ENCODE results near the gene DNM3. TPM values are rescaled to one million over a fixed set of nuclear protein-coding genes. Genes with fewer than 3 reads are reported as not detected.

The DNM3 gene
- total and polyA plus RNA-seq, 4 donors = 2.1 to 16.3 (median 5.6) TPM

DNA sequence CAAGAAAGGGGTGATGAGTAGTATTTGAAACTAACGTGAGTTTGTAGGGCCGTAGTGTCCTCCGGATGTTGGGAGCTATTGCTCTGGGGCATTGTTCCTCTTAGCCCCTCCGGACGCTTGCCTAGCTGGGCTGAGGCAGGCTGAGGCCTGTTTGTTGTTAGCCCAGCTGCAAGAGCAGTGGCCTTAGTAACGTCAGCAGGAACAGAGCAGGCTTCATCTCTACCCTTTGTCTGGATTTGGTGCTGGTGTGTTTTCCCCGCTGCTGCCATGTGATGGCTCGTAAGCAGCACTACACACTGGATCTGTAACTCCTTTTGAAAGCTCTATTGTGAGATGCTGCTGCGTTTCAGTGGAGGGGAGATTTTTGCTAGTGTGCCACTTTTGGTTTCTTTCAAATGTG is 57.6 kb downstream of the DNM3 start:
- peak overlapping the region in 1 of 2 donors; percentile 61 for H3K9ac ChIP-seq (ENCODE audit: insufficient read depth in 1 of 2, low read length in 2 of 2)
- DNase-seq (peak; percentile 54 to 75 (median 66)), ATAC-seq (ENCODE audit: insufficient read depth, low FRiP score) (no peak)

DNA sequence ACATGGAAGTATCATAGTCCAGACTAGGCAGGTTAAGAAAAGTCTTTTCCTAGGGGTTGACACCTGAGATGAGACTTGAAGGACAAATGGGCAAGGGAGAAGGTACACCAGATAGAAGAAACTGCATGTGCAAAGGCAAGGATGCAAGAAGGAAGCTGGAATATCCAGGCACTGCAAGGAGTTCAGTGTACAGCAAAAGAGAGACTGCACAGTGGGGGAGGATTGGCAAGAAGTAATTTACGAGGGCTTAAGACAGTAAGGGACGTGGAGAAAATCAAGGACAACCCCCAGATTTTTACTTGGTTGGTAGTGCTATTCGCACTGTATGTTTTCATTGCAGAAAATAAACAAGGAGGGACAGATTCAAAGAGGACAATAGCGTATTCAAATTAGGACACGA is 58.5 kb downstream of the DNM3 start:
- Histone ChIP-seq H3K27me3 (ENCODE audit: control insufficient read depth in 3 of 3, insufficient read depth in 3 of 3, low read length in 2 of 3) (no peaks in the 10 kb centered on the region), H3K36me3 (ENCODE audit: control insufficient read depth in 4 of 4, insufficient read depth in 4 of 4, low read length in 4 of 4) (no peaks in the 10 kb centered on the region), H3K9me3 (ENCODE audit: control insufficient read depth in 4 of 4, insufficient read depth in 3 of 4, low read length in 3 of 4) (no peaks in the 10 kb centered on the region), H3K27ac (ENCODE audit: low read depth in 1 of 2, low read length in 1 of 2) (no peak overlapping the region), H3K9ac (ENCODE audit: insufficient read depth in 1 of 2, low read length in 2 of 2) (no peak overlapping the region), H3K4me3 (no peak overlapping the region), H3K4me1 (ENCODE audit: control insufficient read depth in 5 of 5, insufficient read depth in 5 of 5, low read length in 5 of 5) (peaks cover 0 to 13% (median under 1%) of the 10 kb centered on the region in 5 donors)
- TF ChIP-seq, protein P1, sequence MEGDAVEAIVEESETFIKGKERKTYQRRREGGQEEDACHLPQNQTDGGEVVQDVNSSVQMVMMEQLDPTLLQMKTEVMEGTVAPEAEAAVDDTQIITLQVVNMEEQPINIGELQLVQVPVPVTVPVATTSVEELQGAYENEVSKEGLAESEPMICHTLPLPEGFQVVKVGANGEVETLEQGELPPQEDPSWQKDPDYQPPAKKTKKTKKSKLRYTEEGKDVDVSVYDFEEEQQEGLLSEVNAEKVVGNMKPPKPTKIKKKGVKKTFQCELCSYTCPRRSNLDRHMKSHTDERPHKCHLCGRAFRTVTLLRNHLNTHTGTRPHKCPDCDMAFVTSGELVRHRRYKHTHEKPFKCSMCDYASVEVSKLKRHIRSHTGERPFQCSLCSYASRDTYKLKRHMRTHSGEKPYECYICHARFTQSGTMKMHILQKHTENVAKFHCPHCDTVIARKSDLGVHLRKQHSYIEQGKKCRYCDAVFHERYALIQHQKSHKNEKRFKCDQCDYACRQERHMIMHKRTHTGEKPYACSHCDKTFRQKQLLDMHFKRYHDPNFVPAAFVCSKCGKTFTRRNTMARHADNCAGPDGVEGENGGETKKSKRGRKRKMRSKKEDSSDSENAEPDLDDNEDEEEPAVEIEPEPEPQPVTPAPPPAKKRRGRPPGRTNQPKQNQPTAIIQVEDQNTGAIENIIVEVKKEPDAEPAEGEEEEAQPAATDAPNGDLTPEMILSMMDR (IDR thresholded peaks at IDR 0.05; ENCODE audit: control extremely low read depth, extremely low read depth) = no peak
- 97 to 98% methylated on average over 5 of the region's 5 CpGs for WGBS, 2 donors
- DNase-seq = no peak
- ATAC-seq (ENCODE audit: insufficient read depth, low FRiP score) = no peak

More for the DNA sequence above, 57.6 kb downstream of the DNM3 start:
- H3K27ac ChIP-seq (ENCODE audit: low read depth in 1 of 2, low read length in 1 of 2) = no peak overlapping the region
- WGBS, 2 donors = 73 to 74% methylated on average over 9 of the region's 9 CpGs
- H3K36me3 ChIP-seq (ENCODE audit: control insufficient read depth in 4 of 4, insufficient read depth in 4 of 4, low read length in 4 of 4) = no peaks in the 10 kb centered on the region
- no peak overlapping the region for H3K4me3 ChIP-seq
- H3K4me1 ChIP-seq (ENCODE audit: control insufficient read depth in 5 of 5, insufficient read depth in 5 of 5, low read length in 5 of 5) = peaks cover 0 to 13% (median 0%) of the 10 kb centered on the region in 5 donors
- TF ChIP-seq, protein P1 (IDR thresholded peaks at IDR 0.05; ENCODE audit: control extremely low read depth, extremely low read depth) = no peak
- no peaks in the 10 kb centered on the region for H3K9me3 ChIP-seq (ENCODE audit: control insufficient read depth in 4 of 4, insufficient read depth in 3 of 4, low read length in 3 of 4)
- H3K27me3 ChIP-seq (ENCODE audit: control insufficient read depth in 3 of 3, insufficient read depth in 3 of 3, low read length in 2 of 3) = no peaks in the 10 kb centered on the region

DNA sequence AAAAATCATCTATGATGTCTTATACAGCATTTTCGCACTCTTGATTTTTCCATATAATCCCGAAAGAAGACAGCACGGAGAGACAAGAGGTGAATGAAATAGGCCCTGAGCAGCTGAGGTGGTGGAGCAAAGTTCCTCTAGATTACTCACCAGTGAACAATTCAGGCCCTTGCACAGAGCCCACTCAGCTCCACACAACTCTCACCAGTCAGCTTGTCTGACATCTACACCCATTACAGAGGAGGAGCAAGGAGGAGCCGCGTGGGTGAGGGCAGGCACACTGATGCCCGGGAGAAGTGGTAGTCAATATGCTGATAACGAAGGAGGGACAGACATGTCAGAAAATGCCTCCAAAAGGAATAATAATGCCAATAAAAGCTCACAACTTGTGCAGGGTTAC is 59.9 kb downstream of the DNM3 start:
- ATAC-seq (ENCODE audit: insufficient read depth, low FRiP score) (no peak), DNase-seq (no peak)
- WGBS, 2 donors = 95% methylated on average over 7 of the region's 7 CpGs
- H3K9ac ChIP-seq (ENCODE audit: insufficient read depth in 1 of 2, low read length in 2 of 2) = no peak overlapping the region
- H3K4me1 ChIP-seq (ENCODE audit: control insufficient read depth in 5 of 5, insufficient read depth in 5 of 5, low read length in 5 of 5) = peaks cover 0 to 13% (median 3%) of the 10 kb centered on the region in 5 donors
- no peak overlapping the region for H3K4me3 ChIP-seq
- TF ChIP-seq, protein P1 (IDR thresholded peaks at IDR 0.05; ENCODE audit: control extremely low read depth, extremely low read depth) = no peak
- no peaks in the 10 kb centered on the region for H3K36me3 ChIP-seq (ENCODE audit: control insufficient read depth in 4 of 4, insufficient read depth in 4 of 4, low read length in 4 of 4)
- no peaks in the 10 kb centered on the region for H3K9me3 ChIP-seq (ENCODE audit: control insufficient read depth in 4 of 4, insufficient read depth in 3 of 4, low read length in 3 of 4)
- no peaks in the 10 kb centered on the region for H3K27me3 ChIP-seq (ENCODE audit: control insufficient read depth in 3 of 3, insufficient read depth in 3 of 3, low read length in 2 of 3)
- no peak overlapping the region for H3K27ac ChIP-seq (ENCODE audit: low read depth in 1 of 2, low read length in 1 of 2)

DNA sequence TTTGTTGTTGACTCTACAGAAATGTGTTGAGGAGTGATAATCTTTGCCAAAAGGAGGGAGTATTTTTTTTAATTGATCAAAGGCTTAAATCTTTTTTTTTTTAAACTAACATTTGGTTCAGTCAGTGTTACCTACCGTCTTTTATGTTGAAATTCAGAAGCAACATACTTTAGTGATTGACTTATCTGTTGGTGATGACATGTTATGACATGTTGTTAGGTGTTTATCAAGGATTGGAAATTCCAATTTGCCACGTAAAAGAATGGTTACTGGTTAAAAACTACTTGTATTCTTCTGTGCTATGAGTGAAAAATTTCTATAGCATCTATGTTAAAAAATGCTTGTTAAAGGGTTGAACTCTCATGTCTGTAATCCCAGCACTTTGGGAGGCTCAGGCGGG is 61.2 kb downstream of the DNM3 start:
- Histone ChIP-seq H3K9me3 (ENCODE audit: control insufficient read depth in 4 of 4, insufficient read depth in 3 of 4, low read length in 3 of 4) (no peaks in the 10 kb centered on the region), H3K4me3 (no peak overlapping the region), H3K36me3 (ENCODE audit: control insufficient read depth in 4 of 4, insufficient read depth in 4 of 4, low read length in 4 of 4) (no peaks in the 10 kb centered on the region), H3K27me3 (ENCODE audit: control insufficient read depth in 3 of 3, insufficient read depth in 3 of 3, low read length in 2 of 3) (no peaks in the 10 kb centered on the region), H3K27ac (ENCODE audit: low read depth in 1 of 2, low read length in 1 of 2) (no peak overlapping the region), H3K4me1 (ENCODE audit: control insufficient read depth in 5 of 5, insufficient read depth in 5 of 5, low read length in 5 of 5) (peaks cover 0 to 13% (median 3%) of the 10 kb centered on the region in 5 donors), H3K9ac (ENCODE audit: insufficient read depth in 1 of 2, low read length in 2 of 2) (no peak overlapping the region)
- 61 to 69% methylated on average over 3 of the region's 3 CpGs for WGBS, 2 donors
- ATAC-seq (ENCODE audit: insufficient read depth, low FRiP score) (no peak), DNase-seq (peak in 1 of 3 donors; percentile 10)
- TF ChIP-seq, protein P1 (IDR thresholded peaks at IDR 0.05; ENCODE audit: control extremely low read depth, extremely low read depth) = no peak

Data from lung (tissue), 12 donors.